Kidney (tissue), 14 donors: ENCODE measurements around the gene DHH. TPM values are rescaled to one million over a fixed set of nuclear protein-coding genes. Genes with fewer than 3 reads are reported as not detected.
A peak's percentile ranks its signal among the peaks of the same experiment; 100 is the strongest.

Source experiments
- DNase-seq, 5 donors: peaks; one replicate each; pipeline ENCODE4 v3.0.0-alpha.2; 2013 to 2020
- FAIRE-seq: peaks from 2 replicates; lab custom pipeline; 2012; peaks lifted over from hg19 to GRCh38; lab: Jason Lieb, UNC
- H3K27ac ChIP-seq, 2 donors: one replicate each; pipeline ENCODE4 v1.7.0; 2013; ENCODE audit warnings: low read depth in 2 of 2, low read length in 2 of 2, inconsistent platforms in 1 of 2
- H3K27me3 ChIP-seq: one replicate; pipeline ENCODE4 v1.7.1; 2013; ENCODE audit warnings: low read length, inconsistent platforms; ENCODE audit not compliant: control insufficient read depth, insufficient read depth
- H3K36me3 ChIP-seq, 3 donors: one replicate each; pipeline versions ENCODE4 v1.7.0 to v1.7.1; 2013; ENCODE audit warnings: low read length in 3 of 3, control low read depth in 1 of 3, inconsistent platforms in 1 of 3; ENCODE audit not compliant: insufficient read depth in 3 of 3, control insufficient read depth in 2 of 3
- H3K4me1 ChIP-seq, 3 donors: one replicate each; pipeline versions ENCODE4 v1.7.0 to v1.7.1; 2013; ENCODE audit warnings: low read length in 3 of 3, inconsistent platforms in 1 of 3, low read depth in 1 of 3; ENCODE audit not compliant: control insufficient read depth in 2 of 3, insufficient read depth in 2 of 3
- H3K4me3 ChIP-seq, 3 donors: one replicate each; pipeline versions ENCODE4 v1.7.0 to v1.8.1; 2013; ENCODE audit warnings: low read length in 3 of 3, control low read depth in 1 of 3, inconsistent platforms in 1 of 3
- H3K9ac ChIP-seq, 3 donors: one replicate each; pipeline versions ENCODE4 v1.7.0 to v1.7.1; 2013; ENCODE audit warnings: low read length in 3 of 3, control low read depth in 1 of 3, inconsistent platforms in 1 of 3
- H3K9me3 ChIP-seq, 3 donors: one replicate each; pipeline versions ENCODE4 v1.7.0 to v1.7.1; 2013; ENCODE audit warnings: low read length in 3 of 3, control low read depth in 1 of 3, inconsistent platforms in 1 of 3; ENCODE audit not compliant: control insufficient read depth in 2 of 3, insufficient read depth in 1 of 3
- CTCF ChIP-seq: IDR thresholded peaks from 3 replicates; pipeline ENCODE4 v1.5.1; 2012; ENCODE audit warnings: mild to moderate bottlenecking, moderate library complexity, borderline replicate concordance; ENCODE audit not compliant: insufficient read depth; ENCODE audit errors: extremely low read depth
- intact Hi-C: fragments of 100-400 bp; cut with DNase I; formaldehyde crosslinking; loops from one replicate; pipeline ENCODE4 v1.11.1; 2022
- polyA plus RNA-seq: library from polyadenylated mRNA; stranded (reverse); fragments of 350-450 nt; fragmentation: Illumina TruSeq; extraction: RNeasy Lipid Tissue Mini Kit (QIAGEN cat#74804); gene quantifications from one replicate; pipeline ENCODE4 v1.2.3, GENCODE V29; 2014; ENCODE audit warnings: low read depth, low replicate concordance; ENCODE audit not compliant: insufficient read depth
- total RNA-seq: library from RNA; stranded (reverse); fragmentation: NEBNext Ultra II Directional; extraction: Animal tissue kit (Norgen Biotek cat#: 25700); gene quantifications from one replicate; pipeline ENCODE4 v1.2.1, GENCODE V29; 2021
- donor health status: control.
- donor health status: control.
- donor health status: control.
- donor health status: control.
- donor health status: control.
- donor health status: DM: yes; HTN: yes; CAD: no.
- donor health status: Normal renal cell carcinoma (clear cell type).

Gene DHH
- total and polyA plus RNA-seq, 2 donors from 2014 or later: 0.54 to 1.6 TPM

- Histone ChIP-seq H3K27ac (no peak overlapping the region), H3K36me3 (no peaks in the 10 kb centered on the region), H3K4me1 (peaks cover 0 to 27% (median 1%) of the 10 kb centered on the region in 3 donors), H3K9me3 (no peaks in the 10 kb centered on the region), H3K9ac (no peak overlapping the region), H3K4me3 (no peak overlapping the region), H3K27me3 (peaks cover 38% of the 10 kb centered on the region)
- FAIRE-seq (no peak), DNase-seq (no peak)
- TF ChIP-seq CTCF: no peak
- intact Hi-C loops: no loop called here
Observed at GRCh38 chr12:49088932-49089330, 5.7 kb downstream of the DHH start.

- no peaks in the 10 kb centered on the region for H3K9me3 ChIP-seq
- H3K36me3 ChIP-seq: no peaks in the 10 kb centered on the region
- peaks cover 33% of the 10 kb centered on the region for H3K27me3 ChIP-seq
- no peak overlapping the region for H3K9ac ChIP-seq
- H3K27ac ChIP-seq: no peak overlapping the region
- intact Hi-C loops: no loop called here
- TF ChIP-seq CTCF: peak; percentile 91
- DNase-seq (peak; percentile 84 to 93 (median 88)), FAIRE-seq (no peak)
- H3K4me3 ChIP-seq: peak overlapping the region in 1 of 3 donors; percentile 25
- peaks cover 0 to 25% (median 0%) of the 10 kb centered on the region in 3 donors for H3K4me1 ChIP-seq
Observed at GRCh38 chr12:49088150-49088931, 6.3 kb downstream of the DHH start.

GRCh38 chr12:49086116-49086515, 8.5 kb downstream of the DHH start:
- peaks cover 0 to 15% (median 0%) of the 10 kb centered on the region in 3 donors for H3K4me1 ChIP-seq
- no peak overlapping the region for H3K9ac ChIP-seq
- no peak overlapping the region for H3K4me3 ChIP-seq
- intact Hi-C loops: no loop called here
- H3K27me3 ChIP-seq: peaks cover 20% of the 10 kb centered on the region
- no peak for FAIRE-seq
- no peaks in the 10 kb centered on the region for H3K36me3 ChIP-seq
- DNase-seq: no peak
- no peak for TF ChIP-seq CTCF
- H3K27ac ChIP-seq: no peak overlapping the region
- no peaks in the 10 kb centered on the region for H3K9me3 ChIP-seq
